Effector CD8-positive, alpha-beta T cell (primary cell): Measurements from ENCODE around the gene B4GALT5.

Source experiments
- DNase-seq: peaks from one replicate; lab custom pipeline; 2025; lab: John Stamatoyannopoulos, UW

Gene B4GALT5

GRCh38 chr20:49657118-49657901, 56.4 kb downstream of the B4GALT5 start:
- DNase-seq: no peak

- DNase-seq: no peak
Observed at GRCh38 chr20:49656304-49656703, 57.4 kb downstream of the B4GALT5 start.

- no peak for DNase-seq
Observed at GRCh38 chr20:49653925-49654434, 59.7 kb downstream of the B4GALT5 start.

- DNase-seq: no peak
Observed at GRCh38 chr20:49649672-49650071, 64.0 kb downstream of the B4GALT5 start.

- DNase-seq: no peak
Observed at GRCh38 chr20:49647550-49647949, 66.1 kb downstream of the B4GALT5 start.

GRCh38 chr20:49646528-49646927, 67.2 kb downstream of the B4GALT5 start:
- no peak for DNase-seq

GRCh38 chr20:49646126-49646525, 67.6 kb downstream of the B4GALT5 start:
- no peak for DNase-seq

GRCh38 chr20:49644980-49645565, 68.6 kb downstream of the B4GALT5 start:
- no peak for DNase-seq

GRCh38 chr20:49642816-49643215, 70.9 kb downstream of the B4GALT5 start:
- no peak for DNase-seq

GRCh38 chr20:49641683-49642656, 71.7 kb downstream of the B4GALT5 start:
- DNase-seq: no peak

GRCh38 chr20:49637046-49637637, 76.5 kb downstream of the B4GALT5 start:
- no peak for DNase-seq

GRCh38 chr20:49636447-49636846, 77.2 kb downstream of the B4GALT5 start:
- DNase-seq: no peak

GRCh38 chr20:49635866-49636265, 77.8 kb downstream of the B4GALT5 start:
- no peak for DNase-seq

- no peak for DNase-seq
Observed at GRCh38 chr20:49635166-49635565, 78.5 kb downstream of the B4GALT5 start.

GRCh38 chr20:49634116-49634515, 79.6 kb downstream of the B4GALT5 start:
- DNase-seq: no peak

GRCh38 chr20:49633643-49634042, 80.0 kb downstream of the B4GALT5 start:
- DNase-seq: no peak

GRCh38 chr20:49633023-49633422, 80.7 kb downstream of the B4GALT5 start:
- DNase-seq: no peak

- no peak for DNase-seq
Observed at GRCh38 chr20:49631856-49632418, 81.7 kb downstream of the B4GALT5 start.

- no peak for DNase-seq
Observed at GRCh38 chr20:49631061-49631716, 82.5 kb downstream of the B4GALT5 start.

- no peak for DNase-seq
Observed at GRCh38 chr20:49630396-49630951, 83.2 kb downstream of the B4GALT5 start.

- DNase-seq: no peak
Observed at GRCh38 chr20:49629606-49630005, 84.1 kb downstream of the B4GALT5 start.
